GM23248 (cell line): ENCODE results near the gene MEP1A.

Source experiments
- EZH2 ChIP-seq: fragments of 200-600 bp; sonication (generic); IDR thresholded peaks from 2 replicates; pipeline ENCODE4 v1.6.1; 2018; ENCODE audit warnings: antibody characterized with exemption, mild to moderate bottlenecking; ENCODE audit not compliant: insufficient read depth, poor library complexity, severe bottlenecking
- EZH2phosphoT487 ChIP-seq: fragments of 200-600 bp; sonication (generic); IDR thresholded peaks from 2 replicates; pipeline ENCODE4 v1.6.1; 2018; ENCODE audit warnings: antibody characterized with exemption, moderate library complexity, mild to moderate bottlenecking, low read depth; ENCODE audit not compliant: insufficient read depth

GRCh38 chr6:46758960-46759753 lies 34.0 kb upstream of the MEP1A start:
- TF ChIP-seq EZH2phosphoT487 (no peak), EZH2 (no peak)
